B cell (primary cell): Measurements from ENCODE around the gene COMT. TPM values are rescaled to one million over a fixed set of nuclear protein-coding genes. Genes with fewer than 3 reads are reported as not detected.

Experiments
- ATAC-seq: fragments of 200-7000 bp; cut with Tn5 transposase; one replicate; pipeline ENCODE4 v1.10.0; 2021; ENCODE audit warnings: low read depth, mild to moderate bottlenecking, moderate number of reproducible peaks, moderate library complexity
- CTCF ChIA-PET: fragments of 350-600 bp; sonication (Branson Sonifier 250); formaldehyde crosslinking; loops from one replicate; lab custom pipeline; 2021; ENCODE audit warnings: antibody characterized with exemption, inconsistent platforms; lab: Charles Lee
- POLR2A ChIA-PET: fragments of 350-600 bp; sonication (Branson Sonifier 250); formaldehyde crosslinking; loops from one replicate; lab custom pipeline; 2021; ENCODE audit warnings: antibody characterized with exemption; lab: Charles Lee
- DNase-seq: peaks from one replicate; pipeline ENCODE4 v3.0.0; 2013
- H2AFZ ChIP-seq: 2 replicates; pipeline ENCODE4 v1.6.1; 2012; ENCODE audit warnings: mild to moderate bottlenecking, low read depth, low read length; ENCODE audit not compliant: insufficient read depth, poor library complexity, severe bottlenecking
- H3K27ac ChIP-seq, 2 donors: 1 replicate in 1 of 2; 2 replicates in 1 of 2; pipeline ENCODE4 v1.5.1; 2012 to 2013; ENCODE audit warnings: low read length in 2 of 2, mild to moderate bottlenecking in 2 of 2, moderate library complexity in 1 of 2
- H3K27me3 ChIP-seq, 4 experiments: fragments of 200-600 bp in 1 of 4; sonication (generic) in 1 of 4; replicated peaks in 1 of 4; 1 replicate in 2 of 4; 2 replicates in 2 of 4; pipeline versions ENCODE4 v1.6.1 to v1.7.0; 2013 to 2016; ENCODE audit warnings: low read length in 3 of 4, mild to moderate bottlenecking in 2 of 4, mixed read lengths in 1 of 4, moderate library complexity in 1 of 4; ENCODE audit not compliant: insufficient read depth in 4 of 4, control insufficient read depth in 3 of 4; ENCODE audit errors: control extremely low read depth in 1 of 4
- H3K36me3 ChIP-seq, 2 experiments: replicated peaks in 1 of 2; 1 replicate in 1 of 2; 2 replicates in 1 of 2; pipeline versions ENCODE4 v1.6.1 to v1.7.1; 2013; ENCODE audit warnings: low read length in 1 of 2; ENCODE audit not compliant: insufficient read depth in 2 of 2, control insufficient read depth in 1 of 2; ENCODE audit errors: control extremely low read depth in 1 of 2, extremely low read depth in 1 of 2
- H3K4me1 ChIP-seq, 2 donors: fragments of 200-600 bp in 1 of 2; sonication (generic) in 1 of 2; 1 replicate in 1 of 2; 2 replicates in 1 of 2; pipeline versions ENCODE4 v1.5.1 to v1.6.1; 2013 to 2017; ENCODE audit warnings: low read length in 2 of 2; ENCODE audit not compliant: control insufficient read depth in 2 of 2, insufficient read depth in 2 of 2
- H3K4me2 ChIP-seq: replicated peaks from 2 replicates; pipeline ENCODE3; 2012; ENCODE audit warnings: mild to moderate bottlenecking, low read depth, low read length; ENCODE audit not compliant: poor library complexity, severe bottlenecking
- H3K4me3 ChIP-seq, 5 experiments: fragments of 200-600 bp in 1 of 5; sonication (generic) in 1 of 5; 1 replicate in 3 of 5; 2 replicates in 2 of 5; pipeline versions ENCODE4 v1.5.1 to v1.7.0; 2011 to 2016; ENCODE audit warnings: low read length in 4 of 5, mild to moderate bottlenecking in 4 of 5, low read depth in 2 of 5, control low read depth in 1 of 5, moderate library complexity in 1 of 5; ENCODE audit not compliant: insufficient read depth in 1 of 5; ENCODE audit errors: control extremely low read depth in 1 of 5, extremely low read depth in 1 of 5
- H3K79me2 ChIP-seq: fragments of 200-600 bp; sonication (generic); one replicate; pipeline ENCODE4 v1.6.0; 2016; ENCODE audit warnings: low read length; ENCODE audit not compliant: control insufficient read depth, insufficient read depth
- H3K9ac ChIP-seq: fragments of 200-600 bp; sonication (generic); 2 replicates; pipeline ENCODE4 v1.6.1; 2017; ENCODE audit warnings: mild to moderate bottlenecking, low read length, moderate library complexity
- H3K9me3 ChIP-seq, 3 donors: one replicate each; pipeline versions ENCODE4 v1.6.1 to v1.7.1; 2013; ENCODE audit warnings: low read length in 2 of 3; ENCODE audit not compliant: control insufficient read depth in 2 of 3, insufficient read depth in 1 of 3; ENCODE audit errors: control extremely low read depth in 1 of 3
- H4K20me1 ChIP-seq: 2 replicates; pipeline ENCODE4 v1.6.0; 2012; ENCODE audit warnings: mild to moderate bottlenecking, low read length; ENCODE audit not compliant: insufficient read depth, control insufficient read depth, poor library complexity, severe bottlenecking
- H3K27ac Mint-ChIP-seq: one replicate; pipeline ENCODE4 v1.8.0; 2021; ENCODE audit warnings: mixed read lengths
- H3K27me3 Mint-ChIP-seq: one replicate; pipeline ENCODE4 v1.8.0; 2021; ENCODE audit warnings: mixed read lengths
- H3K4me1 Mint-ChIP-seq: one replicate; pipeline ENCODE4 v1.8.0; 2021; ENCODE audit warnings: mixed read lengths
- H3K4me3 Mint-ChIP-seq: one replicate; pipeline ENCODE4 v1.8.0; 2021; ENCODE audit warnings: mixed read lengths
- H3K9me3 Mint-ChIP-seq: one replicate; pipeline ENCODE4 v1.8.0; 2022; ENCODE audit warnings: mixed read lengths; ENCODE audit not compliant: insufficient read depth
- EZH2 ChIP-seq: IDR thresholded peaks from 2 replicates; pipeline ENCODE4 v1.6.1; 2012; ENCODE audit warnings: borderline replicate concordance, low read depth, mild to moderate bottlenecking, moderate library complexity, low read length; ENCODE audit not compliant: insufficient read depth, poor library complexity, severe bottlenecking
- WGBS: methylation state at CpG from one replicate; pipeline ENCODE4 v1.1.5; 2013; ENCODE audit warnings: missing lambda C conversion rate; ENCODE audit not compliant: insufficient coverage; 5-methylcytosine and 5-hydroxymethylcytosine counted together
- intact Hi-C: fragments of 100-400 bp; cut with micrococcal nuclease; formaldehyde crosslinking; loops from one replicate; pipeline ENCODE4 v1.10.0; 2022
- polyA plus RNA-seq: library from polyadenylated mRNA; depleted of rRNA; stranded (reverse); fragments of >200 nt; gene quantifications from 2 replicates; pipeline ENCODE4 v1.2.3, GENCODE V29; 2012
- total RNA-seq, 2 donors: library from RNA; stranded (reverse); fragments of 120-200 nt in 1 of 2; gene quantifications; 1 replicate in 1 of 2; 2 replicates in 1 of 2; pipeline versions ENCODE4 v1.2.3 to v1.2.4, GENCODE V29; 2013 to 2022
- TF ChIP-seq, protein P1 (sequence below): fragments of 200-600 bp; IDR thresholded peaks from one replicate; pipeline ENCODE4 v1.8.0; 2022; ENCODE audit warnings: antibody characterized with exemption, mild to moderate bottlenecking

The COMT gene
- total and polyA plus RNA-seq, 2 donors (not counting 1 experiment from before 2014, with no cell fraction given): 32.6 to 58.3 TPM

DNA sequence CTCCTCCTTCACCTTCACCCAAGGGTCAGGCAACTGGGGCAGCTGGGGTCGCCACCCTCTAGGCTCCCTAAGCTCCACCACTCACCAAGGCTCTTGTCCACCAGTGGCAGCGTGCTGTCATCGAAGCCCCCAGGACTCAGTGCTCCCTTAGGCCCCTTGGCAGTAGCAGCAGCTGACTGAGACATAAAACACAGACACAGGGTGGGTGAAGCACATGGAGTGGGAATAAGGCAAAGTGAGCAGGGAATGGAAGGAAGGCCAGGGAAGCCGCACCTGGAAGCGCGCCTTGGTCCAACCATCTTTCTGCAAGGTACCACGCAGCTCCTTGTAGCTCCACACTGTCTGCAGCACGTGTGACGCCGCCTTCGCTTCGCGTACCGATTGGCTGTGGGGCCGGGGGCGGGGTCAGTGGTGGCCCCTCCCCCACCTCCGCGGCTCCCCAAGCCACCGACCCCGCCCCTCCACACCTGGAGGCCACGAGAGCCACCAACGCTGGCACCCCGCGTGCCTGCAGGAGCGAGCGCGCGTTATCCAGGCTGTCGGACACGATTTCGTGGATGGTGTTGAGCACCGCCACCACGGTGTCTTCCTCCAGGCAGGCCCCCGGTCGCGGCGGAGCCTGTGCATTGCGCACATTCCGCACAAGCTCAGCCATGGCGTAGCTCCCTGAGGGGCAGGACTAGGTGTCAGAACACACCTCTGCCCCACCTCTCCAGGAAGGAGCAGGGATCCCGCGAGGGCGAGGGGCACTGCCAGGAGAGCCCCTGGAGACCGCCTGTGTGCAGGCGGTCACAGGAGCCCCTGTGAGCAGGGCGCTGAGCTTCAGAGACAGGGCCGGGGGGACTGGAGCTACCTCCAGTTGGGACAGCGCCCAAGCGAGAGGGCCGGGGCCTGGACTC, 31.3 kb downstream of the COMT start:
- Histone ChIP-seq H3K4me1 (peaks cover 0 to 4% of the 10 kb centered on the region in 2 donors), H3K79me2 (no peaks in the 10 kb centered on the region), H3K36me3 (peaks cover 0 to 11% of the 10 kb centered on the region in 2 experiments), H4K20me1 (no peaks in the 10 kb centered on the region), H3K27me3 (no peaks in the 10 kb centered on the region), H3K9me3 (no peaks in the 10 kb centered on the region), H3K4me3 (no peak overlapping the region), H3K27ac (no peak overlapping the region), H3K9ac (no peak overlapping the region), H2AFZ (no peak overlapping the region), H3K4me2 (no peak overlapping the region)
- ChIA-PET CTCF (interaction anchor here (0.7 to 7.2 kb wide), 6 partner anchors 14 to 184 kb away, joined by 3 to 65 read pairs (median 6); no protein-coding TSS in a partner anchor), POLR2A (no interaction called here)
- ATAC-seq: no peak
- H3K27me3 Mint-ChIP-seq: no peaks in the 10 kb centered on the region
- WGBS: 96% methylated on average over 49 of the region's 50 CpGs
- H3K4me1 Mint-ChIP-seq: peaks cover 14% of the 10 kb centered on the region
- no peaks in the 10 kb centered on the region for H3K9me3 Mint-ChIP-seq
- no peak for TF ChIP-seq EZH2
- TF ChIP-seq, protein P1, sequence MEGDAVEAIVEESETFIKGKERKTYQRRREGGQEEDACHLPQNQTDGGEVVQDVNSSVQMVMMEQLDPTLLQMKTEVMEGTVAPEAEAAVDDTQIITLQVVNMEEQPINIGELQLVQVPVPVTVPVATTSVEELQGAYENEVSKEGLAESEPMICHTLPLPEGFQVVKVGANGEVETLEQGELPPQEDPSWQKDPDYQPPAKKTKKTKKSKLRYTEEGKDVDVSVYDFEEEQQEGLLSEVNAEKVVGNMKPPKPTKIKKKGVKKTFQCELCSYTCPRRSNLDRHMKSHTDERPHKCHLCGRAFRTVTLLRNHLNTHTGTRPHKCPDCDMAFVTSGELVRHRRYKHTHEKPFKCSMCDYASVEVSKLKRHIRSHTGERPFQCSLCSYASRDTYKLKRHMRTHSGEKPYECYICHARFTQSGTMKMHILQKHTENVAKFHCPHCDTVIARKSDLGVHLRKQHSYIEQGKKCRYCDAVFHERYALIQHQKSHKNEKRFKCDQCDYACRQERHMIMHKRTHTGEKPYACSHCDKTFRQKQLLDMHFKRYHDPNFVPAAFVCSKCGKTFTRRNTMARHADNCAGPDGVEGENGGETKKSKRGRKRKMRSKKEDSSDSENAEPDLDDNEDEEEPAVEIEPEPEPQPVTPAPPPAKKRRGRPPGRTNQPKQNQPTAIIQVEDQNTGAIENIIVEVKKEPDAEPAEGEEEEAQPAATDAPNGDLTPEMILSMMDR: no peak
- no peak overlapping the region for H3K4me3 Mint-ChIP-seq
- intact Hi-C loops: loop anchor here (5.0 kb wide), 1 partner anchor 159 kb away; the partner anchor contains the start of gene ZDHHC8
- H3K27ac Mint-ChIP-seq: no peak overlapping the region
- DNase-seq: no peak
